Measurements from ENCODE around the gene THAP11.
A peak's percentile ranks its signal among the peaks of the same experiment; 100 is the strongest.
"Not testable (repeated sequence)": the region's sequence is repeated elsewhere in the genome, so short reads cannot be mapped to it uniquely, and the experiment has no call there.

Gene THAP11

GRCh38 chr16:67855789-67856188 lies 13.7 kb downstream of the THAP11 start:
- Histone ChIP-seq H3K9ac (ENCODE audit: low read depth, low read length) (no peak overlapping the region), H3K4me1 (ENCODE audit: control insufficient read depth, insufficient read depth, low read length) (peaks cover 16% of the 10 kb centered on the region), H3K9me3 (ENCODE audit: control insufficient read depth, insufficient read depth, low read length) (no peaks in the 10 kb centered on the region), H3K36me3 (ENCODE audit: control insufficient read depth, insufficient read depth, low read length) (peaks cover 3% of the 10 kb centered on the region), H3K27me3 (ENCODE audit: control insufficient read depth, insufficient read depth, low read length) (no peaks in the 10 kb centered on the region), H3K4me3 (ENCODE audit: low read depth, low read length) (no peak overlapping the region)

GRCh38 chr16:67856927-67857546 lies 14.9 kb downstream of the THAP11 start:
- H3K36me3 ChIP-seq (ENCODE audit: control insufficient read depth, insufficient read depth, low read length) = peaks cover 5% of the 10 kb centered on the region
- peak overlapping the region; percentile 29 for H3K9ac ChIP-seq (ENCODE audit: low read depth, low read length)
- H3K9me3 ChIP-seq (ENCODE audit: control insufficient read depth, insufficient read depth, low read length) = no peaks in the 10 kb centered on the region
- H3K4me1 ChIP-seq (ENCODE audit: control insufficient read depth, insufficient read depth, low read length) = peaks cover 16% of the 10 kb centered on the region
- no peaks in the 10 kb centered on the region for H3K27me3 ChIP-seq (ENCODE audit: control insufficient read depth, insufficient read depth, low read length)
- H3K4me3 ChIP-seq (ENCODE audit: low read depth, low read length) = no peak overlapping the region

GRCh38 chr16:67857547-67858233 lies 15.6 kb downstream of the THAP11 start:
- Histone ChIP-seq H3K9ac (ENCODE audit: low read depth, low read length) (peak overlapping the region; percentile 29), H3K27me3 (ENCODE audit: control insufficient read depth, insufficient read depth, low read length) (no peaks in the 10 kb centered on the region), H3K36me3 (ENCODE audit: control insufficient read depth, insufficient read depth, low read length) (peaks cover 5% of the 10 kb centered on the region), H3K9me3 (ENCODE audit: control insufficient read depth, insufficient read depth, low read length) (no peaks in the 10 kb centered on the region), H3K4me1 (ENCODE audit: control insufficient read depth, insufficient read depth, low read length) (peaks cover 22% of the 10 kb centered on the region), H3K4me3 (ENCODE audit: low read depth, low read length) (no peak overlapping the region)

- Histone ChIP-seq H3K4me1 (ENCODE audit: control insufficient read depth, insufficient read depth, low read length) (peaks cover 22% of the 10 kb centered on the region), H3K9ac (ENCODE audit: low read depth, low read length) (no peak overlapping the region), H3K36me3 (ENCODE audit: control insufficient read depth, insufficient read depth, low read length) (peaks cover 5% of the 10 kb centered on the region)
Observed at GRCh38 chr16:67858500-67858899, 16.4 kb downstream of the THAP11 start.

GRCh38 chr16:67860589-67861398 lies 18.7 kb downstream of the THAP11 start:
- no peak overlapping the region for H3K9ac ChIP-seq (ENCODE audit: low read depth, low read length)
- peaks cover 17% of the 10 kb centered on the region for H3K4me1 ChIP-seq (ENCODE audit: control insufficient read depth, insufficient read depth, low read length)
- peaks cover 13% of the 10 kb centered on the region for H3K36me3 ChIP-seq (ENCODE audit: control insufficient read depth, insufficient read depth, low read length)
- H3K9me3 ChIP-seq (ENCODE audit: control insufficient read depth, insufficient read depth, low read length) = no peaks in the 10 kb centered on the region
- H3K27me3 ChIP-seq (ENCODE audit: control insufficient read depth, insufficient read depth, low read length) = no peaks in the 10 kb centered on the region
- H3K4me3 ChIP-seq (ENCODE audit: low read depth, low read length) = no peak overlapping the region

More at GRCh38 chr16:67858500-67858899, 16.4 kb downstream of the THAP11 start:
- no peak overlapping the region for H3K4me3 ChIP-seq (ENCODE audit: low read depth, low read length)
- no peaks in the 10 kb centered on the region for H3K9me3 ChIP-seq (ENCODE audit: control insufficient read depth, insufficient read depth, low read length)
- H3K27me3 ChIP-seq (ENCODE audit: control insufficient read depth, insufficient read depth, low read length) = no peaks in the 10 kb centered on the region

GRCh38 chr16:67861877-67862276 lies 19.8 kb downstream of the THAP11 start:
- Histone ChIP-seq H3K4me3 (ENCODE audit: low read depth, low read length) (no peak overlapping the region), H3K36me3 (ENCODE audit: control insufficient read depth, insufficient read depth, low read length) (peaks cover 13% of the 10 kb centered on the region), H3K9me3 (ENCODE audit: control insufficient read depth, insufficient read depth, low read length) (no peaks in the 10 kb centered on the region), H3K9ac (ENCODE audit: low read depth, low read length) (no peak overlapping the region), H3K27me3 (ENCODE audit: control insufficient read depth, insufficient read depth, low read length) (no peaks in the 10 kb centered on the region), H3K4me1 (ENCODE audit: control insufficient read depth, insufficient read depth, low read length) (peaks cover 15% of the 10 kb centered on the region)

- H3K27me3 ChIP-seq (ENCODE audit: control insufficient read depth, insufficient read depth, low read length) = no peaks in the 10 kb centered on the region
- H3K9me3 ChIP-seq (ENCODE audit: control insufficient read depth, insufficient read depth, low read length) = no peaks in the 10 kb centered on the region
- H3K4me1 ChIP-seq (ENCODE audit: control insufficient read depth, insufficient read depth, low read length) = peaks cover 9% of the 10 kb centered on the region
- H3K9ac ChIP-seq (ENCODE audit: low read depth, low read length) = no peak overlapping the region
- peaks cover 21% of the 10 kb centered on the region for H3K36me3 ChIP-seq (ENCODE audit: control insufficient read depth, insufficient read depth, low read length)
- H3K4me3 ChIP-seq (ENCODE audit: low read depth, low read length) = no peak overlapping the region
Observed at GRCh38 chr16:67862623-67863583, 20.8 kb downstream of the THAP11 start.

- not testable (repeated sequence) for H3K9ac ChIP-seq (ENCODE audit: low read depth, low read length)
Observed at GRCh38 chr16:67864044-67864443, 21.9 kb downstream of the THAP11 start.

GRCh38 chr16:67864594-67864993 lies 22.5 kb downstream of the THAP11 start:
- H3K36me3 ChIP-seq (ENCODE audit: control insufficient read depth, insufficient read depth, low read length) = peaks cover 30% of the 10 kb centered on the region
- no peaks in the 10 kb centered on the region for H3K9me3 ChIP-seq (ENCODE audit: control insufficient read depth, insufficient read depth, low read length)
- no peak overlapping the region for H3K9ac ChIP-seq (ENCODE audit: low read depth, low read length)
- H3K4me3 ChIP-seq (ENCODE audit: low read depth, low read length) = no peak overlapping the region
- H3K27me3 ChIP-seq (ENCODE audit: control insufficient read depth, insufficient read depth, low read length) = no peaks in the 10 kb centered on the region
- H3K4me1 ChIP-seq (ENCODE audit: control insufficient read depth, insufficient read depth, low read length) = peaks cover 7% of the 10 kb centered on the region

More at GRCh38 chr16:67864044-67864443, 21.9 kb downstream of the THAP11 start:
- not testable (repeated sequence) for H3K27me3 ChIP-seq (ENCODE audit: control insufficient read depth, insufficient read depth, low read length); H3K4me3 ChIP-seq (ENCODE audit: low read depth, low read length); H3K9me3 ChIP-seq (ENCODE audit: control insufficient read depth, insufficient read depth, low read length); H3K4me1 ChIP-seq (ENCODE audit: control insufficient read depth, insufficient read depth, low read length)
- peaks cover 30% of the 10 kb centered on the region for H3K36me3 ChIP-seq (ENCODE audit: control insufficient read depth, insufficient read depth, low read length)

- no peaks in the 10 kb centered on the region for H3K27me3 ChIP-seq (ENCODE audit: control insufficient read depth, insufficient read depth, low read length)
- H3K4me3 ChIP-seq (ENCODE audit: low read depth, low read length) = no peak overlapping the region
- peaks cover 38% of the 10 kb centered on the region for H3K36me3 ChIP-seq (ENCODE audit: control insufficient read depth, insufficient read depth, low read length)
- H3K9ac ChIP-seq (ENCODE audit: low read depth, low read length) = no peak overlapping the region
- peaks cover 7% of the 10 kb centered on the region for H3K4me1 ChIP-seq (ENCODE audit: control insufficient read depth, insufficient read depth, low read length)
- H3K9me3 ChIP-seq (ENCODE audit: control insufficient read depth, insufficient read depth, low read length) = no peaks in the 10 kb centered on the region
Observed at GRCh38 chr16:67865318-67865717, 23.2 kb downstream of the THAP11 start.

GRCh38 chr16:67868290-67868689 lies 26.2 kb downstream of the THAP11 start:
- no peak overlapping the region for H3K4me3 ChIP-seq (ENCODE audit: low read depth, low read length)
- peaks cover 43% of the 10 kb centered on the region for H3K36me3 ChIP-seq (ENCODE audit: control insufficient read depth, insufficient read depth, low read length)
- no peaks in the 10 kb centered on the region for H3K9me3 ChIP-seq (ENCODE audit: control insufficient read depth, insufficient read depth, low read length)
- H3K4me1 ChIP-seq (ENCODE audit: control insufficient read depth, insufficient read depth, low read length) = no peaks in the 10 kb centered on the region
- no peak overlapping the region for H3K9ac ChIP-seq (ENCODE audit: low read depth, low read length)
- H3K27me3 ChIP-seq (ENCODE audit: control insufficient read depth, insufficient read depth, low read length) = no peaks in the 10 kb centered on the region
